Motor neuron (in vitro differentiated cells): ENCODE data around the gene GPX8. TPM values are rescaled to one million over a fixed set of nuclear protein-coding genes. Genes with fewer than 3 reads are reported as not detected.

Experiments
- ATAC-seq, 8 experiments: fragments of 200-7000 bp; cut with Tn5 transposase; replicated peaks in 6 of 8; 2 replicates each; pipeline ENCODE4 v1.8.0; 2021; ENCODE audit warnings: mild to moderate bottlenecking in 8 of 8, moderate library complexity in 8 of 8
- H3K27ac ChIP-seq, 2 donors: fragments of 250-450 bp; sonication (Bioruptor Pico); 2 replicates each; pipeline ENCODE4 v1.9.0; 2021; ENCODE audit warnings: antibody characterized with exemption in 2 of 2, mild to moderate bottlenecking in 2 of 2, moderate library complexity in 1 of 2
- H3K4me1 ChIP-seq, 2 donors: fragments of 250-450 bp; sonication (Bioruptor Pico); replicated peaks in 1 of 2; 2 replicates each; pipeline ENCODE4 v1.6.1; 2021; ENCODE audit warnings: antibody characterized with exemption in 2 of 2, mild to moderate bottlenecking in 2 of 2, moderate library complexity in 1 of 2
- H3K4me3 ChIP-seq, 5 donors: fragments of 250-450 bp; sonication (Bioruptor Pico); 2 replicates each; pipeline ENCODE4 v1.9.0; 2021; ENCODE audit warnings: antibody characterized with exemption in 5 of 5, mild to moderate bottlenecking in 5 of 5, moderate library complexity in 4 of 5
- whole genome bisulfite sequencing, 10 experiments: fragments of 450-650 bp; shearing (Covaris generic); methylation state at CpG; one replicate each; pipeline ENCODE4 v1.0.0; 2022; 5-methylcytosine and 5-hydroxymethylcytosine counted together
- in situ Hi-C, 9 experiments: fragments of 400-800 bp; cut with MboI; loops; one replicate each; pipeline ENCODE4 v1.15.0; 2021; ENCODE audit warnings: low sequenced_read_pairs in 9 of 9, low pct_unique_long_range_greater_than_20kb in 2 of 9; ENCODE audit not compliant: unreplicated experiment in 9 of 9
- total RNA-seq, 8 experiments: library from RNA; unstranded; fragments of 300-600 nt; gene quantifications; 2 replicates each; pipeline versions ENCODE4 v1.2.3 to v1.2.4, GENCODE V29; 2022

The GPX8 gene
- total RNA-seq, 8 experiments from 2014 or later, result 10.5 to 144 (median 12.0) TPM

DNA sequence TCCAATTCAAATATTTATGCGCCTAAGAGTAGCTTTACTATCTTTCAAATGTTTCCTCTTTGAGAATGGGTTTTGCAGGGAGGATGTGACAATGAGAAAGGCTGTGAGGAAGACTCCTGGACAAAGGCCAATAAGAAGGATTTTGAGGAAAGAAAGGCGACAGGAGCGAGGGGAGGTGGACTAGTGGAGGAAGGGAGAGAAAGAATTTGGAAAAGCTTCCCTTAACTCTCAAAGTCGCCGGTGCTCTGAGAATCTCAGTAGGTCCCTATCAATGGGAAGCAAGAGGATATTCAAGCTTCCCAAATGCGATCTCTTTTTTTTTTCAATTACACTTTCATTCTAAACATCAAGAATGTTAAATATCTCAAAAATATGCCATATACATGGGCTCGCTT is 15.8 kb downstream of the GPX8 start:
- H3K4me3 ChIP-seq, result peak overlapping the region in 3 of 5 donors; percentile 15 to 34 (median 20)
- no peak for ATAC-seq
- WGBS, 10 experiments, result 6 to 25% (median 15%) methylated on average over 1 to 7 of the region's 7 CpGs
- in situ Hi-C loops, result no loop called here
- H3K4me1 ChIP-seq, result peaks cover 3 to 9% of the 10 kb centered on the region in 2 donors
- H3K27ac ChIP-seq, result no peak overlapping the region

DNA sequence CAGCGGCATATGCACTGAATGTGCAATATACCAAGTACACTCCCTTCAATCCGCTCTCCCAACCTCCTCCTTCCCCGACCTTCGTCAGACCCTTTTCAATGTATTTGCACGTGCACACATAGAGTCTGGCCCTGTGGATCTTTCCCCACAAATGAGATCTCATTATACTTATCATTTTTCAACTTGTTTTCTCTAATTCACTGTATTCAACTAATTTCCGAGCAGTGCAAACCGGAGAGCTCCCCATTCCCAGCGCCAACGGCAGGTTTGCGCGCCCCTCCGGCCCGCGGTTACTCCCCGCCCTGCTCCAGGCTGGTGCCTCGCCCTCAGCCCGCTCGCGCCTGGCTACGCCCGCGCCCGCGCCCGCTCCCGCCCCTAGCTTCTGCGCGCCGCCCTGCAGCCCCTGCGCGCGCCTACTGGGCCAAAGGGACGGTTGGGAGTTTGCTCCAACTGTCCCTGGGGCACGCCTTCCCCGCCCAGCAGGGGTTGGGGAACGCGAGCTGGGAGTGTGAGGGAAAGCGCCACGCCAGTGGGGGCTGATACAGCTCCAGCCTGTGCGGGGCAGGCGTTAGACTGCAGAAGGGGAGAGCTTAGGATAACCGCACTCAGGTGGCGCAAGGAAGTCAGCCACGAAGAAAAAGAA is 16.3 kb downstream of the GPX8 start:
- in situ Hi-C loops, result no loop called here

DNA sequence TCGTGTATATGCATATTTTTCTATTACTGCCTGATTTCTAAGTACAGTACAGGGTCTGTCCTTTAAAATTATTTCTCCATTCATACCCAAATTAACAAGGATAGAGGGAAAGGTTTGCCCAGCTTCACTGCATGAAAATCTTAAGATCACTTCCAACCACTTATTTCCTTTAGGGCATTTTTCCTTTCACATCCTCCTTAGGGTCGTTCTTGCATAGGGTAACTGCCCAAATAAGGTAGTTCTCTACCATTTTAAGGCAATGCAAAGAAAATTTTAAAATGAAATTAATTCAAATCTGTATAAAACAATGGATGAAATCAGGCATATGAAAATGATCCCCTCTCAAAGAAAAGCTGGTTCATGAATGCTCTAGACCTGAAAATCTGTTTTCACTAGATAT is 17.1 kb downstream of the GPX8 start:
- 0 to 42% (median 20%) methylated on average over 1 to 2 of the region's 2 CpGs; no CpG with 5 or more reads in 1 of the 10 experiments for WGBS, 10 experiments
- in situ Hi-C loops, result no loop called here
- no peak overlapping the region for H3K27ac ChIP-seq
- no peak overlapping the region for H3K4me3 ChIP-seq
- peaks cover 3 to 9% of the 10 kb centered on the region in 2 donors for H3K4me1 ChIP-seq
- ATAC-seq, result no peak

More for the DNA sequence above, 16.3 kb downstream of the GPX8 start:
- peaks cover 3 to 9% of the 10 kb centered on the region in 2 donors for H3K4me1 ChIP-seq
- 0 to 9% (median 2%) methylated on average over 2 to 13 of the region's 44 CpGs; no CpG with 5 or more reads in 1 of the 10 experiments for WGBS, 10 experiments
- H3K4me3 ChIP-seq, result peak overlapping the region; percentile 15 to 34 (median 28)
- no peak overlapping the region for H3K27ac ChIP-seq
- peak; percentile 65 to 86 (median 76) for ATAC-seq

DNA sequence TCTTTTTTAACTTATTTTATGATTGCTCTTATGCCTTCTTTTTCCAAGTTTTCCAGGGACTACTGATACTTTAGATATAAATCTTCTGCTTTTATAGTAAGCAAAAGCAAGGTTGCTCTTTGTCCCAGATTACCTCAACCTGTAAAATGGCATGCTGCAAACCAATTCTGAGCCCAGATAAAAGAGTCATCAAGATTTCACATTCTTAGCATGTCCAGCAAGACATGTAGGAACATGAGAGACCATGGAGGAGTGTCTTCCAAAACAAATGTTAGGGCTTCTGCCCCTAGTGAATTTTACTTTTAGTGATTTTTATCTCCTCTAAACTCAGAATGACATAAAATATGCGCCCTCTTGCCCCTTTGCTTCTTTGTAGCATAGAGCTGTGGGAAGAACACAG is 20.0 kb downstream of the GPX8 start:
- no peak for ATAC-seq

DNA sequence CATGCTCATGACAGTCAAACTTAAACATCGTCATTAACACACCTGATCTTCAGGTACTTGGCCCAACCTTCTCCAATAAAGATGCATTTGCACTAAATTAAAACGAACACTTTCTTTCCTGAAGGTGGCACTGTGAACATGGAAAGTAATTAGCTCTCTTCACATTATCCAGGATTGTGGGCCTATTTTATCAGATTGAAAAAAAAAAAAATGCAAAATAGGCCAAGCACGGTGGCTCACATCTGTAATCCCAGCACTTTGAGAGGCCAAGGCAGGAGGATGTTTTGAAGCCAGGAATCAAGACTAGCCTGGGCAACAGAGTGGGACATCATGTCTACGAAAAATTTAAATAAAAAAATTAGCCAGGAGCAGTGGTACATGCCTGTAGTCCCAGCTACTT is 27.4 kb downstream of the GPX8 start:
- no peak overlapping the region for H3K4me3 ChIP-seq
- in situ Hi-C loops, result no loop called here
- ATAC-seq, result peak in 1 of 8 experiments; percentile 35
- H3K4me1 ChIP-seq, result no peaks in the 10 kb centered on the region
- H3K27ac ChIP-seq, result no peak overlapping the region
- WGBS, 10 experiments, result 0 to 60% (median 33%) methylated on average over 1 to 4 of the region's 4 CpGs; no CpG with 5 or more reads in 1 of the 10 experiments

More for the DNA sequence above, 20.0 kb downstream of the GPX8 start:
- in situ Hi-C loops, result no loop called here
- no peak overlapping the region for H3K4me3 ChIP-seq
- H3K4me1 ChIP-seq, result peaks cover 0 to 4% of the 10 kb centered on the region in 2 donors
- 0 to 86% (median 31%) methylated on average over 1 of the region's 1 CpG; no CpG with 5 or more reads in 4 of the 10 experiments for WGBS, 10 experiments
- no peak overlapping the region for H3K27ac ChIP-seq

DNA sequence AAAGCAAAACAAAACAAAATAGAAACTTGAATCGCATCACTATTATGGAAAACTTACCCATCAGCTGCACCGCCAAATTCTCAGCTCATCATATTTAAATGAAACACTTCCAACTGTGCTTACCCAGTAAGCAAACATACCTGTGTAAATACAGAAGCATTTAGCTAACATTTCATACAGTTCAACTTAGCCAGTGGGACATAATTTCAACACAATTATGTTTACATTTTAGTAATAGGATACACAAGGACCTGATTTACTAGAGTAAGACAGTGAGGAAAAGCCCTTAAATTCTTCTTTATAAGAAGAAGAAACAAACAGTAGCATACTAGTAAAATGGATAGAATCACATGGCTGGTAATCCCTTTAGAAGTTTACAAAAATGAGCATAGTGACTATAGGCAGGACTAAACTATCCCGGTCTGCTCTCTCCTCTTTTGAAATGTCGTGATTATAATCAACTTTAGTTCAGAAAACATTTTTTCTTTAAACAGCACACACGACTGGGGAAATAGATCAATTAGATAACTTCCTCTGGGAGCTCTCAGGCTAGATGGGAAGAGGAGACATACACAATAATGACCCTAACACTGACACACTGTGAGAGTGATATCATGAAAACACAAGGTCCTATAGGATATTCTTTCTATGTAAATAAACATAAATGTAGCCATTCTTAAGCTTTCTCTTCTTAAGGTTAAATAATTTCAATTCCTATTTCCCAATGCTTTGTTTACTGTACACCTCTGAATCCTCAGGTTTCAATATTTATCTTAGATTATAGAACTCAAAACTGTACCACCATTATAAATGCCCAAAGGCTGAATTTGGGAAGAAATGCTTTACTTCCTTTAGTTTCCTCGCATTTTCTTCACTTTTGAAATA is 28.9 kb downstream of the GPX8 start:
- in situ Hi-C loops, result no loop called here
- 38 to 79% (median 55%) methylated on average over 4 to 6 of the region's 6 CpGs; no CpG with 5 or more reads in 1 of the 10 experiments for WGBS, 10 experiments
- Histone ChIP-seq H3K4me1 (no peaks in the 10 kb centered on the region), H3K4me3 (no peak overlapping the region), H3K27ac (no peak overlapping the region)
- ATAC-seq, result no peak

DNA sequence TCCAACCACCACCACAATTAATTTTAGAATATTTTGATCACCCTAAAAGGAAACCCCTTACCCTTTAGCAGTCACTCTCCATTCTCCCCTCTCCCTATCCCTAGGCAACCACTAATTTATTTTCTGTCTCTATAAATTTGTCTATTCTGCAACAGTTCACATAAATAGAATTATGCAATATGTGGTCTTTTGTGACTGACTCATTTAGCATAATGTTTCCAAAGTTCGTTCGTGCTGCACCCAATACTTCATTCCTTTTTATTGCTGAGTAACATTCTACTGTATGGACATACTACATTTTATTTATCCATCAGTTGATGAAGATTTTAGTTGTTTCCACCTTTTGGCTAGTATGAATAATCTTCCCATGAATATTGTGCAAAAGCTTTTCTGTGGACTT is 31.2 kb downstream of the GPX8 start:
- WGBS, 10 experiments, result 0 to 100% (median 89%) methylated on average over 1 to 2 of the region's 2 CpGs; no CpG with 5 or more reads in 1 of the 10 experiments
- peak in 1 of 8 experiments; percentile 29 for ATAC-seq
- in situ Hi-C loops, result no loop called here
- no peaks in the 10 kb centered on the region for H3K4me1 ChIP-seq
- no peak overlapping the region for H3K4me3 ChIP-seq
- no peak overlapping the region for H3K27ac ChIP-seq

DNA sequence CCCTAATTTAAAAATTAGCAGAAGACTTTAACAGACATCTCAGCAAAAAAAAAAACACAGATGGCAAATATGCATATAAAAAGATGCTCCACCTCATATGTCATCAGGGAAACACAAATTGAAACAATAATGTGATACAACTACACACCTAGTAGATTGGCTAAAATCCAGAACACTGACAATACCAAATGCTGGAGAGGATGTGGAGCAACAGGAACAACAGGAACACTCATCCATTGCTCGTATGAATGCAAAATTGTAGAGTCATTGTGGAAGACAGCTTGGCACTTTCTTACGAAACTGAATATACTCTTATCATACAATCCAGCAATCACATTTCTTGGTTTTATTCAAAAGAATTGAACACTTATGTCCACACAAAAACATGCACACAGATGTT is 45.0 kb downstream of the GPX8 start:
- Histone ChIP-seq H3K27ac (no peak overlapping the region), H3K4me3 (no peak overlapping the region), H3K4me1 (no peaks in the 10 kb centered on the region)
- in situ Hi-C loops, result no loop called here
- ATAC-seq, result no peak
- 0 to 100% (median 66%) methylated on average over 2 of the region's 2 CpGs; no CpG with 5 or more reads in 3 of the 10 experiments for WGBS, 10 experiments

DNA sequence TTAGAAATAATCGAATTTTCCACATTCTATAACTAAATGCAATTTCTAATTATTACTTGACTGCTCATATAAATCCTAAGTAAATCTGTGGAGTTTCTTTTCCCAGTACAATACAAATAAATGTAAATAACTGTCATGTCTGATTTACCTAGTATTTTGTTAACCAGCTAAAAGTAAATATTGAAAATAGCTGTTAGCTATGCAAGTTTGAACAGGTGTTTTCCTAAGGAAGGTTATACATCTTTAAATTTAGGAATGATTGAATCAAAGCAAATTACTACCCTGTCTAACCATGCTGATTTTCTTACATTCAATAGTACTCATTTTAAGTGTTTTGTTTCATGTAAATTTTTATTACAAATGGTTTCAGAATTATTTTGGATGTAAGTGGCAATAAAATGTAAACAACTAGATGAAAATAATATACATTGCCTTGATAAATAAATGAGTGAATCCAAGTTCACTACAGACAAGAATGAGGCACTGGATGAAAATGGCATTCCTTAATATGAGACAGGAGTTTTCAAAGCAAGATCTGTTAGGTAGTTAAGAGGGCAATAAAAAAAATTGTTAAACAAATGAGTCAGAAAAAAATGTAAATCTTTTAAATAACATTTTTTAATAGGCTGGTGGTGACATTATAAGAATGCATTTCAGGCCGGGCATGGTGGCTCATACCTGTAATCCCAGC is 51.4 kb downstream of the GPX8 start:
- H3K4me3 ChIP-seq, result no peak overlapping the region
- in situ Hi-C loops, result no loop called here
- no peaks in the 10 kb centered on the region for H3K4me1 ChIP-seq
- 15 to 100% (median 50%) methylated on average over 1 to 2 of the region's 2 CpGs for WGBS, 10 experiments
- no peak overlapping the region for H3K27ac ChIP-seq
- ATAC-seq, result no peak

Other genes with a start within 250 kb of the GPX8 start
- 10 to 100 TPM in 1 of 8 experiments, under 1 TPM in 3, not detected in 4; 0.08 to 91.7 (median 0.19) TPM for gene ESM1, start 174.6 kb upstream of the GPX8 start, total RNA-seq
- 1 to 10 TPM in 1 of 8 experiments, under 1 TPM in 1, not detected in 6; 0.19 to 2.6 TPM for gene GZMK, start 135.9 kb upstream of the GPX8 start, total RNA-seq
- 1 to 10 TPM in 1 of 8 experiments, not detected in 7; 2.9 TPM for gene GZMA, start 57.5 kb upstream of the GPX8 start, total RNA-seq
- under 1 TPM in 6 of 8 experiments, not detected in 2; 0.09 to 1.00 (median 0.14) TPM for gene CDC20B, start 13.0 kb downstream of the GPX8 start, total RNA-seq
- 1 to 10 TPM in 1 of 8 experiments, under 1 TPM in 4, not detected in 3; 0.05 to 1.0 (median 0.20) TPM for gene MCIDAS, start 67.1 kb downstream of the GPX8 start, total RNA-seq
- gene CCNO, start 73.4 kb downstream of the GPX8 start, total RNA-seq, result 1 to 10 TPM in 4 of 8 experiments, under 1 TPM in 4; 0.14 to 4.8 (median 0.88) TPM
- 10 to 100 TPM; 20.9 to 32.4 (median 24.6) TPM for gene DHX29, start 147.5 kb downstream of the GPX8 start, total RNA-seq
- gene MTREX, start 147.8 kb downstream of the GPX8 start, total RNA-seq, result 10 to 100 TPM; 58.6 to 83.2 (median 75.9) TPM